ENCODE measurements around the gene PPL. TPM values are rescaled to one million over a fixed set of nuclear protein-coding genes. Genes with fewer than 3 reads are reported as not detected.
"Not testable (repeated sequence)": the region's sequence is repeated elsewhere in the genome, so short reads cannot be mapped to it uniquely, and the experiment has no call there.

The PPL gene
- total and polyA plus RNA-seq, 2 of the 8 experiments (the other 6 are each of a cell fraction or from before 2014, with no cell fraction given), result 11.3 to 29.5 TPM

DNA sequence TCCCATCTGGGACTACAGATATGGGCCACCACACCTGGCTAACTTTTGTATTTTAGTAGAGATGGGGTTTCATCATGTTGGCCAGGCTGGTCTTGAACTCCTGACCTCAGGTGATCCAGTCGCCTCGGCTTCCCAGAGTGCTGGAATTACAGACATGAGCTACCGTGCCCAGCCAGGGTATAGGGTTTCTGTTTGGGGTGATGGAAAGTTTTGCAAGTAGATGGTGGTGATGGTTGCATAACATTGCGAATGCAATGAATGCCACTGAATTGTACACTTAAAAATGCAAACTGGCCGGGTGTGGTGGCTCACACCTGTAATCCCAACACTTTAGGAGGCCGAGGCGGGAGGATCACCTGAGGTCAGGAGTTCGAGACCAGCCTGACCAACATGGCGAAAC is 40.2 kb downstream of the PPL start:
- H2BK12ac ChIP-seq (ENCODE audit: low read depth, low read length); H3K4me2 ChIP-seq (ENCODE audit: insufficient read depth in 1 of 2, low read depth in 2 of 2, low read length in 2 of 2); H4K5ac ChIP-seq (ENCODE audit: insufficient read length, low read depth, low read length); H4K20me1 ChIP-seq (replicated peaks in 1 of 2; ENCODE audit: control insufficient read depth in 1 of 2, insufficient read depth in 2 of 2, low read length in 2 of 2); DNase-seq (ENCODE audit: low read depth in 1 of 2, low spot score in 2 of 2); H3K79me2 ChIP-seq (ENCODE audit: control insufficient read depth in 1 of 2, insufficient read depth in 2 of 2, low read length in 2 of 2); H3K56ac ChIP-seq (replicated peaks; ENCODE audit: insufficient read length, low read depth, low read length); H3K27me3 ChIP-seq (replicated peaks in 1 of 4; ENCODE audit: control insufficient read depth in 3 of 4, extremely low read depth in 1 of 4, insufficient read depth in 3 of 4, low read length in 3 of 4); H2BK5ac ChIP-seq (ENCODE audit: low read depth, low read length); FAIRE-seq; H2AFZ ChIP-seq (ENCODE audit: low read length); H3K18ac ChIP-seq (ENCODE audit: extremely low read depth, low read length); H3K4me3 ChIP-seq (ENCODE audit: extremely low read depth in 1 of 4, insufficient read depth in 2 of 4, low read depth in 3 of 4, low read length in 4 of 4); H3K4me1 ChIP-seq (replicated peaks in 1 of 4; ENCODE audit: control insufficient read depth in 3 of 4, insufficient read depth in 4 of 4, low read length in 3 of 4); H2AK5ac ChIP-seq (ENCODE audit: low read depth, low read length); H2BK20ac ChIP-seq (ENCODE audit: low read length); H3K9ac ChIP-seq (replicated peaks in 1 of 4; ENCODE audit: extremely low read depth in 1 of 4, low read depth in 3 of 4, low read length in 3 of 4); H3K27ac ChIP-seq (ENCODE audit: low read depth, low read length); H2BK15ac ChIP-seq (ENCODE audit: low read length); H3K79me1 ChIP-seq (ENCODE audit: low read depth, low read length); H3K4ac ChIP-seq (replicated peaks; ENCODE audit: insufficient read length, low read depth, low read length); H3K9me3 ChIP-seq (ENCODE audit: insufficient read depth in 2 of 2, low read depth in 1 of 2, low read length in 1 of 2); H3K23me2 ChIP-seq (ENCODE audit: low read depth, low read length); H4K91ac ChIP-seq (replicated peaks; ENCODE audit: insufficient read length, low read length); H3K23ac ChIP-seq (ENCODE audit: insufficient read length); H2BK120ac ChIP-seq (replicated peaks; ENCODE audit: low read depth, low read length); H4K8ac ChIP-seq (ENCODE audit: extremely low read depth, insufficient read depth, low read length); H3K14ac ChIP-seq (ENCODE audit: insufficient read length): not testable (repeated sequence)
- peaks cover 0 to 23% (median 16%) of the 10 kb centered on the region in 4 experiments; a peak in 6 of 8 replicates for H3K36me3 ChIP-seq (ENCODE audit: control insufficient read depth in 2 of 4, insufficient read depth in 4 of 4, low read length in 3 of 4)
- POLR2A ChIA-PET (ENCODE audit: partially characterized antibody), result interaction anchor here (2.8 to 3.7 kb wide), 2 partner anchors 12 to 39 kb away, joined by 9 to 15 read pairs; no protein-coding TSS in a partner anchor
- WGBS, 2 experiments (ENCODE audit: extremely low coverage in 1 of 2, insufficient coverage in 1 of 2, insufficient read length in 1 of 2, insufficient replicate concordance in 2 of 2, low coverage in 1 of 2, low lambda C conversion rate in 2 of 2, missing lambda C conversion rate in 1 of 2), result 94% methylated on average over 9 of the region's 9 CpGs; no CpG with 5 or more reads in 1 of the 2 experiments
- CTCF ChIA-PET (ENCODE audit: partially characterized antibody), result interaction anchor here (0.9 to 4.0 kb wide), 4 partner anchors 40 to 214 kb away, joined by 3 to 23 read pairs (median 3); partner anchors contain the start of genes ANKS3, DNAAF8 and PPL

Measured in H1 (cell line).